GM12878 (cell line): ENCODE results near the gene PIMREG. TPM values are rescaled to one million over a fixed set of nuclear protein-coding genes. Genes with fewer than 3 reads are reported as not detected.
A peak's percentile ranks its signal among the peaks of the same experiment; 100 is the strongest.

Experiments used
- BACH1 ChIP-seq: fragments of 450-650 bp; IDR thresholded peaks from 2 replicates; pipeline ENCODE4 v1.6.1; 2017; ENCODE audit warnings: mild to moderate bottlenecking, borderline replicate concordance
- CBFB ChIP-seq: IDR thresholded peaks from 2 replicates; pipeline ENCODE4 v1.6.1; 2016; ENCODE audit warnings: antibody characterized with exemption, low read depth
- CBX5 ChIP-seq: sonication (generic); IDR thresholded peaks from 2 replicates; pipeline ENCODE4 v1.6.1; 2016; ENCODE audit warnings: low read depth, moderate library complexity, mild to moderate bottlenecking, inconsistent platforms
- EGR1 ChIP-seq, 2 experiments: IDR thresholded peaks; 1 replicate in 1 of 2; 2 replicates in 1 of 2; pipeline ENCODE4 v1.6.1; 2011 to 2012; ENCODE audit warnings: low read depth in 2 of 2, low read length in 2 of 2, borderline replicate concordance in 1 of 2, mild to moderate bottlenecking in 1 of 2, moderate library complexity in 1 of 2
- ETV6 ChIP-seq, 2 experiments: fragments of 450-650 bp in 1 of 2; IDR thresholded peaks in 1 of 2; conservative IDR thresholded peaks in 1 of 2; 2 replicates each; pipeline ENCODE4 v1.6.1; 2014; ENCODE audit warnings: antibody characterized with exemption in 1 of 2, borderline replicate concordance in 1 of 2, low read depth in 1 of 2, mild to moderate bottlenecking in 1 of 2, moderate library complexity in 1 of 2
- FOXK2 ChIP-seq: fragments of 450-650 bp; IDR thresholded peaks from 2 replicates; pipeline ENCODE4 v1.6.1; 2017; ENCODE audit warnings: mild to moderate bottlenecking, moderate library complexity
- GABPA ChIP-seq: IDR thresholded peaks from 2 replicates; pipeline ENCODE4 v1.6.1; 2014; ENCODE audit warnings: antibody characterized with exemption, low read depth, mild to moderate bottlenecking, inconsistent platforms
- NFYA ChIP-seq: IDR thresholded peaks from 2 replicates; pipeline ENCODE4 v1.6.1; 2011; ENCODE audit warnings: low read depth, mild to moderate bottlenecking, low read length, improper control_type of control experiment, borderline replicate concordance
- NFYB ChIP-seq: IDR thresholded peaks from 2 replicates; pipeline ENCODE4 v1.6.1; 2011; ENCODE audit warnings: low read depth, mild to moderate bottlenecking, low read length, improper control_type of control experiment, moderate library complexity; ENCODE audit not compliant: insufficient read depth
- PRDM15 ChIP-seq: fragments of 450-650 bp; formaldehyde crosslinking; IDR thresholded peaks from 2 replicates; pipeline ENCODE4 v1.4.0; 2020; ENCODE audit warnings: mild to moderate bottlenecking, moderate library complexity
- RUNX3 ChIP-seq: IDR thresholded peaks from 2 replicates; pipeline ENCODE4 v1.6.1; 2012; ENCODE audit warnings: low read length, inconsistent platforms
- TARDBP ChIP-seq: IDR thresholded peaks from 2 replicates; pipeline ENCODE4 v1.6.1; 2016; ENCODE audit warnings: borderline replicate concordance
- ZBTB40 ChIP-seq: fragments of 450-650 bp; IDR thresholded peaks from 2 replicates; pipeline ENCODE4 v1.6.1; 2016; ENCODE audit warnings: mild to moderate bottlenecking, moderate library complexity, borderline replicate concordance
- ZNF217 ChIP-seq: fragments of 450-650 bp; IDR thresholded peaks from 2 replicates; pipeline ENCODE4 v1.6.1; 2017; ENCODE audit warnings: antibody characterized with exemption, mild to moderate bottlenecking
- polyA plus RNA-seq, 11 experiments: library from polyadenylated mRNA; depleted of rRNA in 4 of 11; unstranded in 6 of 11; stranded (reverse) in 5 of 11; fragments of >200 nt; fragmentation: Nextera tagmentation in 4 of 11; fragmentation: Illumina TruSeq in 1 of 11; extraction: Ambion mirVana in 4 of 11; extraction: Trizol in 1 of 11; gene quantifications; 1 replicate in 1 of 11; 2 replicates in 10 of 11; pipeline versions ENCODE4 v1.2.1 to v1.2.3, GENCODE V29; 2011 to 2016; ENCODE audit warnings: inconsistent platforms in 2 of 11, missing spikeins in 2 of 11, low read depth in 1 of 11
- total RNA-seq, 4 experiments: library from RNA; depleted of rRNA in 3 of 4; stranded (reverse); fragments of >200 nt in 3 of 4; fragmentation: Illumina TruSeq in 1 of 4; extraction: Trizol in 1 of 4; gene quantifications; 2 replicates each; pipeline versions ENCODE4 v1.2.1 to v1.2.3, GENCODE V29; 2013 to 2021
- TF ChIP-seq, protein P1 (sequence below): fragments of 450-650 bp; formaldehyde crosslinking; IDR thresholded peaks from 2 replicates; pipeline ENCODE4 v1.4.0; 2022; ENCODE audit warnings: mild to moderate bottlenecking, moderate library complexity
- TF ChIP-seq, protein P2 (sequence below): IDR thresholded peaks from 2 replicates; pipeline ENCODE4 v1.6.1; 2011; ENCODE audit warnings: mild to moderate bottlenecking, low read depth, low read length, moderate library complexity; ENCODE audit not compliant: insufficient replicate concordance

PIMREG gene
- total and polyA plus RNA-seq, 10 of the 15 experiments (the other 5 are each of a cell fraction or from before 2014, with no cell fraction given): 2.8 to 35.8 (median 25.2) TPM

- TF ChIP-seq, protein P1, sequence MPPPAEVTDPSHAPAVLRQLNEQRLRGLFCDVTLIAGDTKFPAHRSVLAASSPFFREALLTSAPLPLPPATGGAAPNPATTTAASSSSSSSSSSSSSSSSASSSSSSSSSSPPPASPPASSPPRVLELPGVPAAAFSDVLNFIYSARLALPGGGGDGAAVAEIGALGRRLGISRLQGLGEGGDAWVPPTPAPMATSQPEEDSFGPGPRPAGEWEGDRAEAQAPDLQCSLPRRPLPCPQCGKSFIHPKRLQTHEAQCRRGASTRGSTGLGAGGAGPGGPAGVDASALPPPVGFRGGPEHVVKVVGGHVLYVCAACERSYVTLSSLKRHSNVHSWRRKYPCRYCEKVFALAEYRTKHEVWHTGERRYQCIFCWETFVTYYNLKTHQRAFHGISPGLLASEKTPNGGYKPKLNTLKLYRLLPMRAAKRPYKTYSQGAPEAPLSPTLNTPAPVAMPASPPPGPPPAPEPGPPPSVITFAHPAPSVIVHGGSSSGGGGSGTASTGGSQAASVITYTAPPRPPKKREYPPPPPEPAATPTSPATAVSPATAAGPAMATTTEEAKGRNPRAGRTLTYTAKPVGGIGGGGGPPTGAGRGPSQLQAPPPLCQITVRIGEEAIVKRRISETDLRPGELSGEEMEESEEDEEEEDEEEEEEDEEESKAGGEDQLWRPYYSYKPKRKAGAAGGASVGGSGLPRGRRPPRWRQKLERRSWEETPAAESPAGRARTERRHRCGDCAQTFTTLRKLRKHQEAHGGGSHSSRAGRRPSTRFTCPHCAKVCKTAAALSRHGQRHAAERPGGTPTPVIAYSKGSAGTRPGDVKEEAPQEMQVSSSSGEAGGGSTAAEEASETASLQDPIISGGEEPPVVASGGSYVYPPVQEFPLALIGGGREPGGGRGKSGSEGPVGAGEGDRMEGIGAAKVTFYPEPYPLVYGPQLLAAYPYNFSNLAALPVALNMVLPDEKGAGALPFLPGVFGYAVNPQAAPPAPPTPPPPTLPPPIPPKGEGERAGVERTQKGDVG (CRISPR knock-in tag): no peak
- TF ChIP-seq BACH1: no peak; the same call in 1 of the 2 replicates
- no peak for TF ChIP-seq FOXK2
- TF ChIP-seq, protein P2, sequence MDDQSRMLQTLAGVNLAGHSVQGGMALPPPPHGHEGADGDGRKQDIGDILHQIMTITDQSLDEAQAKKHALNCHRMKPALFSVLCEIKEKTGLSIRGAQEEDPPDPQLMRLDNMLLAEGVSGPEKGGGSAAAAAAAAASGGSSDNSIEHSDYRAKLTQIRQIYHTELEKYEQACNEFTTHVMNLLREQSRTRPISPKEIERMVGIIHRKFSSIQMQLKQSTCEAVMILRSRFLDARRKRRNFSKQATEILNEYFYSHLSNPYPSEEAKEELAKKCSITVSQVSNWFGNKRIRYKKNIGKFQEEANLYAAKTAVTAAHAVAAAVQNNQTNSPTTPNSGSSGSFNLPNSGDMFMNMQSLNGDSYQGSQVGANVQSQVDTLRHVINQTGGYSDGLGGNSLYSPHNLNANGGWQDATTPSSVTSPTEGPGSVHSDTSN: no peak
- peak; percentile 80 for TF ChIP-seq RUNX3
- TF ChIP-seq CBX5: no peak
- TF ChIP-seq EGR1 (IDR thresholded peaks at IDR 0.05; ENCODE audit: borderline replicate concordance in 1 of 2, low read depth in 2 of 2, low read length in 2 of 2): peak in 1 of 2 experiments; percentile 94; a peak in 2 of 3 replicates
- TF ChIP-seq PRDM15 (CRISPR knock-in tag): no peak
- peak; percentile 79 for TF ChIP-seq GABPA
- TF ChIP-seq CBFB: peak; percentile 80; the same call in 1 of the 2 replicates
- no peak for TF ChIP-seq TARDBP
- no peak for TF ChIP-seq NFYA
- peak; percentile 87 for TF ChIP-seq NFYB
- no peak for TF ChIP-seq ZNF217
- peak; percentile 33; the same call in 1 of the 2 replicates for TF ChIP-seq ZBTB40
- TF ChIP-seq ETV6 (conservative IDR thresholded peaks at IDR 0.05 in 1 of 2, IDR thresholded peaks at IDR 0.05 in 1 of 2; ENCODE audit: borderline replicate concordance in 1 of 2, low read depth in 1 of 2): no peak
Observed at GRCh38 chr17:6443692-6444570, at the start of gene PIMREG (continued).
